Endothelial cell (in vitro differentiated cells): ENCODE measurements around the gene PLA2G2D. TPM values are rescaled to one million over a fixed set of nuclear protein-coding genes. Genes with fewer than 3 reads are reported as not detected.

ENCODE experiments used
- DNase-seq: peaks from one replicate; pipeline ENCODE4 v3.0.0; 2021; ENCODE audit warnings: low spot score
- H3K27ac Mint-ChIP-seq: one replicate; pipeline ENCODE4 v1.8.0; 2021; ENCODE audit warnings: mixed read lengths, inconsistent platforms; ENCODE audit not compliant: unreplicated experiment
- H3K27me3 Mint-ChIP-seq: one replicate; pipeline ENCODE4 v1.8.0; 2021; ENCODE audit warnings: mild to moderate bottlenecking, moderate library complexity, mixed read lengths, inconsistent platforms; ENCODE audit not compliant: unreplicated experiment
- H3K36me3 Mint-ChIP-seq: one replicate; pipeline ENCODE4 v1.8.0; 2021; ENCODE audit warnings: mild to moderate bottlenecking, low read depth, mixed read lengths, inconsistent platforms; ENCODE audit not compliant: unreplicated experiment
- H3K4me1 Mint-ChIP-seq: one replicate; pipeline ENCODE4 v1.8.0; 2021; ENCODE audit warnings: mild to moderate bottlenecking, mixed read lengths, inconsistent platforms; ENCODE audit not compliant: unreplicated experiment
- H3K4me3 Mint-ChIP-seq: one replicate; pipeline ENCODE4 v1.8.0; 2021; ENCODE audit warnings: mild to moderate bottlenecking, mixed read lengths, inconsistent platforms; ENCODE audit not compliant: unreplicated experiment
- H3K9me3 Mint-ChIP-seq: one replicate; pipeline ENCODE4 v1.8.0; 2021; ENCODE audit warnings: mixed read lengths, inconsistent platforms; ENCODE audit not compliant: unreplicated experiment
- CTCF ChIP-seq: fragments of 200-600 bp; sonication (generic); IDR thresholded peaks from one replicate; pipeline ENCODE4 v1.5.0; 2021; ENCODE audit warnings: antibody characterized with exemption; ENCODE audit not compliant: unreplicated experiment
- total RNA-seq: library from RNA; stranded (reverse); fragmentation: NEBNext Ultra II Directional; extraction: Animal tissue kit (Norgen Biotek cat#: 25700); gene quantifications from one replicate; pipeline ENCODE4 v1.2.1, GENCODE V29; 2021; ENCODE audit not compliant: unreplicated experiment

Gene PLA2G2D
- total RNA-seq, 1 donor from 2014 or later: not detected

- no peak for DNase-seq
- no peaks in the 10 kb centered on the region for H3K36me3 Mint-ChIP-seq
- no peaks in the 10 kb centered on the region for H3K9me3 Mint-ChIP-seq
- no peak for TF ChIP-seq CTCF
- H3K27me3 Mint-ChIP-seq: peaks cover 5% of the 10 kb centered on the region
- no peaks in the 10 kb centered on the region for H3K4me1 Mint-ChIP-seq
- H3K4me3 Mint-ChIP-seq: no peak overlapping the region
- no peak overlapping the region for H3K27ac Mint-ChIP-seq
Measured at GRCh38 chr1:20142001-20142710, 22.8 kb upstream of the PLA2G2D start.

DNA sequence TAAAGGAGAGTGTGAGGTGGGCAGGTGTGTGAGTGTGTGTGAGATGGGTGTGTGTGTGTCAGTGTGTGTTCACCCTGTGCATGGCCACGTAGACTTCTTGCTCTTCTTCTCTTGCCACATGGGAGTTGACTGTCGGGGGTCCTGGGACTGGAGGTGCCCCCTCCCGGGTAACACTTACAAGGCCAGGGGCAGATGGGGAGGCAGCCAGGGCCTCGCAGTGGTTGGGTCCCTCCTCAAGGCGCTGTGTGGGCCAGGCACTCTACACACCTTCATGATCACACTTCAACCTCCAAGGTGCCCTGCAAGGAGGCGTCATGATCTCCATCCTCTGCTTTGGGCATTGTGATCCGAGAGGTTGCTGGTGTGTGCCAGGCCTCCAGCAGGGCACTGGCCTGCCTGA, 22.1 kb upstream of the PLA2G2D start:
- no peaks in the 10 kb centered on the region for H3K4me1 Mint-ChIP-seq
- no peak for TF ChIP-seq CTCF
- H3K36me3 Mint-ChIP-seq: no peaks in the 10 kb centered on the region
- peaks cover 5% of the 10 kb centered on the region for H3K27me3 Mint-ChIP-seq
- no peak for DNase-seq
- no peak overlapping the region for H3K27ac Mint-ChIP-seq
- no peaks in the 10 kb centered on the region for H3K9me3 Mint-ChIP-seq
- H3K4me3 Mint-ChIP-seq: no peak overlapping the region

DNA sequence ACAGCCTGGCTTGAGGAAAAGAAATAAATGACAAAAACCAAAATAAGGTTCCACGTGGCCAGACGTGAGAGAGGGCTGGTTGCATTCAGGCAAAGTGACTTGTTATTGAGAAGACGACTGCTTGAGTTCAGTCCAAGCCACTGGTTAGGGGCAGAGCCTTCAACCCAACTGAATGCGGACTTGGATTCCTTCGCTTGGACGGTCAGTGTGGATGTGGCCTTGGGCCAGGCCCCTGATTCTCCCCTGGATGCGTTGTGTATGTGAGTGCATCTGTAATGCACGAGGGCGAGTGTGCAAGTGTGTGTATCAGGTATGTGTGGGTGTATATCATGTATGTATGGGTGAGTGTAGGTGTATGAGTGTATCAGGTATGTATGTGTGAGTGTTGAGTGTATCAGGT, 21.7 kb upstream of the PLA2G2D start:
- DNase-seq: no peak
- Mint-ChIP-seq H3K36me3 (no peaks in the 10 kb centered on the region), H3K4me1 (no peaks in the 10 kb centered on the region), H3K27ac (no peak overlapping the region), H3K9me3 (no peaks in the 10 kb centered on the region), H3K27me3 (peaks cover 5% of the 10 kb centered on the region), H3K4me3 (no peak overlapping the region)
- no peak for TF ChIP-seq CTCF

DNA sequence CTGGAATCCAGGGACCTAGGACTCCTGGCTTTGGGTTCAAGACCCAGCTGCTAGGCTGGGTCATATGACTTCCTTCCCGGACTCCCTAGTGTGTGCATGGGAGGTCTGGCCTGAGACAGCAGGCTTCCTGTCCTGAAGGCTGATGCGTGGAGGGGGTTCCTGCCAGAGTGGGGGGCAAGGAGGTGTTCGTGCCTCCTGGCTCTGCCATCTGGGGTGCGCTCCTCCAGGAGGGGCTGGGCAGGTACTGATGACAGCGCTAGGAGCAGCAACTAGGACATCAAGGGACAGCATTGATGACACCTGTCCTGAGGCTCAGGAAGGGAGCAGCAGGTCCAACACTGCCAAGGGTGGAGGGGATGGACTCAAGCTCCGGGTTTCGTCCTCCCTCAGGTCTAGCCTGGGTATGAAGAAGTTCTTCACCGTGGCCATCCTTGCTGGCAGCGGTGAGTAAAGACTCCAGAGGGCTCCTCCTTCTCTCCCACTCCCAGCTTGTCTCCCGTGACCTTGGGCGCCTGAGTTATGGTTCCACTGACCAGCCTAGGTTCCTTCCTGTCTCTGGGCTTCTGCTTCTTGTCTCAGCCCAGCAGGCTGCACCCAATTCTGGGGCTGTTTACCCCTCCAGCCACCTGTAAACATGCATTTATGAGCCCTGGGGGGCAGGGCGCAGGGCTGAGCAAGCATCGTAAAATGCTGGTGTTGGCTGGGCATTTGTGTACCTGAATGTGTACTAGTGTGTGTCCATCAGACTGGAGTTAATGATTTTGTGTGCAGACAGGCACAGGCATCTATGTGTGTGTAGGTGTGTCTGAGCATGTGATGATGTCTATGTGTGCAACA, 20.7 kb upstream of the PLA2G2D start:
- no peak for TF ChIP-seq CTCF
- Mint-ChIP-seq H3K4me3 (no peak overlapping the region), H3K27ac (no peak overlapping the region), H3K27me3 (peaks cover 5% of the 10 kb centered on the region), H3K36me3 (no peaks in the 10 kb centered on the region), H3K9me3 (no peaks in the 10 kb centered on the region), H3K4me1 (no peaks in the 10 kb centered on the region)
- DNase-seq: no peak

- Mint-ChIP-seq H3K9me3 (no peaks in the 10 kb centered on the region), H3K27ac (no peak within 1 kb of the TSS)
Measured at GRCh38 chr1:20138961-20139550, 19.7 kb upstream of the PLA2G2D start, which contains the start of gene PLA2G2F. Gene PLA2G2F (plus strand): TSS chr1:20139323. CDS start chr1:20139428, 105 bp downstream.

More at GRCh38 chr1:20138961-20139550, 19.7 kb upstream of the PLA2G2D start, which contains the start of gene PLA2G2F:
- Mint-ChIP-seq H3K27me3 (peaks cover 5% of the 10 kb centered on the region), H3K4me3 (no peak within 1 kb of the TSS), H3K4me1 (no peaks in the 10 kb centered on the region), H3K36me3 (no peaks in the 10 kb centered on the region)
- TF ChIP-seq CTCF: no peak
- DNase-seq: no peak
